ENCODE results near the gene CCDC192.
"Not testable (repeated sequence)": the region's sequence is repeated elsewhere in the genome, so short reads cannot be mapped to it uniquely, and the experiment has no call there.

The CCDC192 gene

DNA sequence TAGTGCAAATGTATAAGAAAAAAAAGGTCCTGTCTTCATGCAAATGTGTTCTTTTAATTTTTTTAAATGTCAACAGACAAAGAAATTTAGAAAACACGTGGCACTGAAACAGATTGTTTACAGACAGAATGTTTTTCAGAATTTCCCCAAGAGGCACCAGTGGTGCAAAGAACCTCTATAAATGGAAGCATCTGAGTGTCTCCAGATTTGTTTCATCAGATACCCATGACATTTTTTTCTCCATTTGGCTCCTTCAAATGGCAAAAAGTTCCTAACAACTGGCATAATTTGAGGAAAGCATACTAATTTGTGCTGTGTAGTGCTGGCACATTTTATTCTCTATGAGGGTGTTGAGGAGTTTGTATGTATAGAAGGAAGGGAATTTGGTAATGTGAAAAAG is 15.0 kb downstream of the CCDC192 start:
- Histone ChIP-seq H3K36me3 (no peaks in the 10 kb centered on the region), H3K27me3 (ENCODE audit: insufficient read depth, low read depth, severe bottlenecking) (no peaks in the 10 kb centered on the region), H3K9me3 (ENCODE audit: severe bottlenecking) (no peaks in the 10 kb centered on the region), H3K27ac (no peak overlapping the region), H3K4me3 (ENCODE audit: low read depth, low read length) (no peak overlapping the region)
- no peak for DNase-seq
- TF ChIP-seq CTCF (IDR thresholded peaks at IDR 0.05; ENCODE audit: low read depth, low read length) = no peak

DNA sequence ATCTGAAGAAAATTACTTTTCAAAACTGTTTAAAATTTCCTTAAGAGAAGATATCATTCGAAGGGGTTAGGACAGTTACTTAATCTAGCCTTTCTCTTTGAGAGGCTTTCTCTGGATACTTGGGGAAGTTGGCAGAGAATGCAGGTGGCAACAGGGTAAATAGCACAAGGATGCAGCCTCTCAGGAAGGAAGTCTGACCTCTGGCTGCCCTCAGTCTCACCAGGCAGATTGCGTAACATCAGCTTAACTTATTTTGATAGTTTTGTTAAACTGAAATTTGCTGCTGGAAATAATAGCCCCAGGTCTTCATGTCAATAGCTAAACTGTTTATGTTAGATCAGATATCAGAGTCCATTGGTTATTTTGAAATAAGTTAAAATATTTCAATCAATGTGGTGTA is 20.4 kb downstream of the CCDC192 start:
- no peaks in the 10 kb centered on the region for H3K9me3 ChIP-seq (ENCODE audit: severe bottlenecking)
- no peaks in the 10 kb centered on the region for H3K36me3 ChIP-seq
- H3K27me3 ChIP-seq (ENCODE audit: insufficient read depth, low read depth, severe bottlenecking) = no peaks in the 10 kb centered on the region
- H3K4me3 ChIP-seq (ENCODE audit: low read depth, low read length) = no peak overlapping the region
- TF ChIP-seq CTCF (IDR thresholded peaks at IDR 0.05; ENCODE audit: low read depth, low read length) = no peak
- H3K27ac ChIP-seq = no peak overlapping the region
- DNase-seq = no peak

- no peaks in the 10 kb centered on the region for H3K27me3 ChIP-seq (ENCODE audit: insufficient read depth, low read depth, severe bottlenecking)
- H3K9me3 ChIP-seq (ENCODE audit: severe bottlenecking) = no peaks in the 10 kb centered on the region
- no peak for DNase-seq
- no peak overlapping the region for H3K27ac ChIP-seq
- no peaks in the 10 kb centered on the region for H3K36me3 ChIP-seq
- H3K4me3 ChIP-seq (ENCODE audit: low read depth, low read length) = no peak overlapping the region
- no peak for TF ChIP-seq CTCF (IDR thresholded peaks at IDR 0.05; ENCODE audit: low read depth, low read length)
Measured at GRCh38 chr5:127725673-127726072, 22.5 kb downstream of the CCDC192 start.

DNA sequence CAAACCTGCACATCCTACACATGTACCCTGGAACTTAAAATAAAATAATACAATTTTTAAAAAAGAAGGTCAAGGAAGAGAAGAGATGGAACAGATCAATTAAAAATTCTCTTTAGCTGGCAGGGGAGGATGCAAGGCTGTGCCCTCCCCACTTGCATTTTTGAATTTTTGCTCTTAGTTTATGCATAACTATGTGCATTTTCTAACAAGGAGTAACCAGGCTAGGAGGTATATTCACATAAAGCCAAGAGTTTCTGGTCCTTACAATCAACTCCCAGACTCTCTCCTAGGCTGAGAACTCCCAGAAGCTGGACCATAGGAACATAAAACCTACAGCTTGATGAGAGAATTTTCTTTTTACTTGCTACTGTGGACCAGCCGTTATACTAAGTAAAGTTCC is 29.8 kb downstream of the CCDC192 start:
- no peak for DNase-seq
- Histone ChIP-seq H3K27ac (no peak overlapping the region), H3K4me3 (ENCODE audit: low read depth, low read length) (no peak overlapping the region), H3K36me3 (no peaks in the 10 kb centered on the region), H3K27me3 (ENCODE audit: insufficient read depth, low read depth, severe bottlenecking) (no peaks in the 10 kb centered on the region), H3K9me3 (ENCODE audit: severe bottlenecking) (no peaks in the 10 kb centered on the region)
- TF ChIP-seq CTCF (IDR thresholded peaks at IDR 0.05; ENCODE audit: low read depth, low read length) = no peak

DNA sequence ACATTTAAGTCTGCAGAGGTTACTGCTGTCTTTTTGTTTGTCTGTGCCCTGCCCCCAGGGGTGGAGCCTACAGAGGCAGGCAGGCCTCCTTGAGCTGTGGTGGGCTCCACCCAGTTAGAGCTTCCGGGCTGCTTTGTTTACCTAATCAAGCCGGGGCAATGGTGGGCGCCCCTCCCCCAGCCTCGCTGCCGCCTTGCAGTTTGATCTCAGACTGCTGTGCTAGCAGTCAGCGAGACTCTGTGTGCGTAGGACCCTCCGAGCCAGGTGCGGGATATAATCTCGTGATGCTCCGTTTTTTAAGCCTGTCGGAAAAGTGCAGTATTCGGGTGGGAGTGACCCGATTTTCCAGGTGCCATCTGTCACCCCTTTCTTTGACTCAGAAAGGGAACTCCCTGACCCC is 36.2 kb downstream of the CCDC192 start:
- H3K27me3 ChIP-seq (ENCODE audit: insufficient read depth, low read depth, severe bottlenecking); DNase-seq; H3K27ac ChIP-seq; H3K9me3 ChIP-seq (ENCODE audit: severe bottlenecking); H3K4me3 ChIP-seq (ENCODE audit: low read depth, low read length); H3K36me3 ChIP-seq: not testable (repeated sequence)

GRCh38 chr5:127739807-127740384 is 36.7 kb downstream of the CCDC192 start:
- DNase-seq = no peak
- no peak for TF ChIP-seq CTCF (IDR thresholded peaks at IDR 0.05; ENCODE audit: low read depth, low read length)
- Histone ChIP-seq H3K27me3 (ENCODE audit: insufficient read depth, low read depth, severe bottlenecking) (no peaks in the 10 kb centered on the region), H3K36me3 (no peaks in the 10 kb centered on the region), H3K9me3 (ENCODE audit: severe bottlenecking) (no peaks in the 10 kb centered on the region), H3K27ac (no peak overlapping the region), H3K4me3 (ENCODE audit: low read depth, low read length) (no peak overlapping the region)

Data from WERI-Rb-1 (cell line).